DND-41 (cell line): ENCODE measurements around the gene SLC13A2.

Source experiments
- ATAC-seq: fragments of 200-7000 bp; cut with Tn5 transposase; 3 replicates; pipeline ENCODE4 v1.9.1; 2021; ENCODE audit warnings: low read depth; ENCODE audit not compliant: insufficient read depth
- DNase-seq: peaks from one replicate; pipeline ENCODE4 v3.0.0-alpha.2; 2020
- H2AFZ ChIP-seq: 2 replicates; pipeline ENCODE4 v1.6.0; 2012; ENCODE audit warnings: low read depth, low read length
- H3K27ac ChIP-seq: 2 replicates; pipeline ENCODE4 v1.5.1; 2012; ENCODE audit warnings: low read length, inconsistent platforms
- H3K27me3 ChIP-seq: fragments of 200-600 bp; sonication (generic); 2 replicates; pipeline ENCODE4 v1.6.0; 2012; ENCODE audit warnings: low read length, mild to moderate bottlenecking, inconsistent platforms; ENCODE audit not compliant: insufficient read depth, poor library complexity
- H3K36me3 ChIP-seq: 2 replicates; pipeline ENCODE4 v1.5.1; 2012; ENCODE audit warnings: low read length, inconsistent platforms; ENCODE audit not compliant: insufficient read depth
- H3K4me1 ChIP-seq: 2 replicates; pipeline ENCODE4 v1.5.1; 2012; ENCODE audit warnings: mild to moderate bottlenecking, low read length; ENCODE audit not compliant: insufficient read depth
- H3K4me2 ChIP-seq: 2 replicates; pipeline ENCODE4 v1.6.0; 2012; ENCODE audit warnings: mild to moderate bottlenecking, moderate library complexity, low read length, inconsistent platforms; ENCODE audit not compliant: insufficient read depth
- H3K4me3 ChIP-seq, 2 experiments: fragments of 200-600 bp in 1 of 2; shearing (Covaris generic) in 1 of 2; 2 replicates each; pipeline ENCODE4 v1.5.1; 2012 to 2016; ENCODE audit warnings: inconsistent platforms in 2 of 2, low read length in 2 of 2, mild to moderate bottlenecking in 2 of 2, low read depth in 1 of 2, moderate library complexity in 1 of 2
- H3K79me2 ChIP-seq: 2 replicates; pipeline ENCODE4 v1.6.0; 2012; ENCODE audit warnings: low read length, inconsistent platforms; ENCODE audit not compliant: insufficient read depth
- H3K9ac ChIP-seq: 2 replicates; pipeline ENCODE4 v1.6.0; 2012; ENCODE audit warnings: low read depth, mild to moderate bottlenecking, inconsistent platforms, low read length, moderate library complexity
- H3K9me3 ChIP-seq: 2 replicates; pipeline ENCODE4 v1.5.1; 2012; ENCODE audit warnings: low read length, moderate library complexity, mild to moderate bottlenecking, inconsistent platforms; ENCODE audit not compliant: insufficient read depth, severe bottlenecking
- H4K20me1 ChIP-seq: 2 replicates; pipeline ENCODE4 v1.6.0; 2012; ENCODE audit warnings: low read length; ENCODE audit not compliant: insufficient read depth
- EZH2 ChIP-seq: IDR thresholded peaks from 3 replicates; pipeline ENCODE4 v1.6.1; 2012; ENCODE audit warnings: borderline replicate concordance, low read depth, mild to moderate bottlenecking, moderate library complexity, low read length, inconsistent platforms; ENCODE audit not compliant: severe bottlenecking
- TF ChIP-seq, protein P1 (sequence below): IDR thresholded peaks from 2 replicates; pipeline ENCODE4 v1.5.1; 2012; ENCODE audit warnings: borderline replicate concordance, low read length, moderate library complexity, mild to moderate bottlenecking; ENCODE audit not compliant: poor library complexity, severe bottlenecking; ENCODE audit errors: extremely low read depth

The SLC13A2 gene

DNA sequence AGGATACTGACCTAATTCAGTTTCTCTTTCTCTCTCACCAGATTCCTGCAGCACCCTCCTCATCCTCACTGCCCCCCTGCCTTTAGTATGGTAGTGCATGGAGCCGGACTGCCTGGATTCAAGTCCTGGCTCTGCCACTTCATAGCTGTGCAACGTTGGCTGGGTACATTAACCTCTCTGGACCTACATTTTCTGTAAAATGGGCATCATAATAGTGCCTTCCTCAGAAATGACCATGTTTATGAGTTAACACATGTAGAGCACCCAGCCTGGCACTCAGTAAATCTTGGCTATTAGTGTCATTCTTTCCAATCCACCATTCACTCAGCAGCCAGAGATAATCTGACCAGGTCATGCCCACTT, 71.7 kb downstream of the SLC13A2 start:
- Histone ChIP-seq H3K27me3 (no peaks in the 10 kb centered on the region), H3K27ac (no peak overlapping the region), H3K79me2 (no peaks in the 10 kb centered on the region), H3K4me1 (peaks cover 11% of the 10 kb centered on the region; the same call in 1 of the 2 replicates), H3K9ac (no peak overlapping the region), H3K4me2 (no peak overlapping the region), H3K4me3 (no peak overlapping the region), H4K20me1 (0 out of 2 replicates have a peak, but pooled peaks cover 11% of the 10 kb centered on the region), H3K36me3 (0 out of 2 replicates have a peak, but pooled peaks cover 6% of the 10 kb centered on the region), H3K9me3 (no peaks in the 10 kb centered on the region), H2AFZ (no peak overlapping the region)
- TF ChIP-seq, protein P1, sequence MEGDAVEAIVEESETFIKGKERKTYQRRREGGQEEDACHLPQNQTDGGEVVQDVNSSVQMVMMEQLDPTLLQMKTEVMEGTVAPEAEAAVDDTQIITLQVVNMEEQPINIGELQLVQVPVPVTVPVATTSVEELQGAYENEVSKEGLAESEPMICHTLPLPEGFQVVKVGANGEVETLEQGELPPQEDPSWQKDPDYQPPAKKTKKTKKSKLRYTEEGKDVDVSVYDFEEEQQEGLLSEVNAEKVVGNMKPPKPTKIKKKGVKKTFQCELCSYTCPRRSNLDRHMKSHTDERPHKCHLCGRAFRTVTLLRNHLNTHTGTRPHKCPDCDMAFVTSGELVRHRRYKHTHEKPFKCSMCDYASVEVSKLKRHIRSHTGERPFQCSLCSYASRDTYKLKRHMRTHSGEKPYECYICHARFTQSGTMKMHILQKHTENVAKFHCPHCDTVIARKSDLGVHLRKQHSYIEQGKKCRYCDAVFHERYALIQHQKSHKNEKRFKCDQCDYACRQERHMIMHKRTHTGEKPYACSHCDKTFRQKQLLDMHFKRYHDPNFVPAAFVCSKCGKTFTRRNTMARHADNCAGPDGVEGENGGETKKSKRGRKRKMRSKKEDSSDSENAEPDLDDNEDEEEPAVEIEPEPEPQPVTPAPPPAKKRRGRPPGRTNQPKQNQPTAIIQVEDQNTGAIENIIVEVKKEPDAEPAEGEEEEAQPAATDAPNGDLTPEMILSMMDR = no peak
- no peak for TF ChIP-seq EZH2
- DNase-seq (no peak), ATAC-seq (no peak)

DNA sequence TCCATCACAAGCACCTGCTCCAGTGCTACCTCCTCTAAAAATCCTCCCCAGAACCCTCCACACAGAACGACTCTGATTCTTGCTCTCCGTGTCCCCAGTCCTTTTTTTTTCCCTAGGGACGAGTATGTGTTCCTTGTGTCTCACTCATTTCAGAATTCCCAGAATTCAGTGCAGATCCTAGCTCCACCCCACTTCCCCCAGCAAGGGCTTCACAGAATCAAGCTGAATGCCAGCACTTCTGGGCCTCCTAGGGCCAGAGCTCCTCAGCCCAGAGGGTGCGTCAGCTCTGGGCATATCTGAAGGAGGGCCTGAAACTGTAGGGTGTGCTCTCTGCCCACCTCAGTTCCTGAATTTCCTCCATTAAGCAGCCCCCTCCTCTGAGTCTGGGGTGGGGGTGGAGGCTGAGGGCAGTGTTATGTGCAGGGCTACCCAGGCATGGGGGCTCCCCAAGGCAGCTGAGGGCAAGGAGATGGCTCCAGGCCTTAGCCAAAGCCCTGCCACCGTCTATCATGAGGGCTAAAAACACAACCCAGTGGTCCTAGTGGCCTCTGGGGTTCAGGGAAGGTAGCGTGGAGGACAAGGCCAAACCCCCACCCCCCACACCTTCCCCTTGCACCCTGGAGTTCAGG, 72.5 kb downstream of the SLC13A2 start:
- Histone ChIP-seq H3K9me3 (no peaks in the 10 kb centered on the region), H3K79me2 (no peaks in the 10 kb centered on the region), H3K9ac (no peak overlapping the region), H4K20me1 (0 out of 2 replicates have a peak, but pooled peaks cover 11% of the 10 kb centered on the region), H3K4me3 (no peak overlapping the region), H3K27me3 (no peaks in the 10 kb centered on the region), H3K4me2 (no peak overlapping the region), H3K4me1 (peaks cover 18% of the 10 kb centered on the region), H2AFZ (no peak overlapping the region), H3K36me3 (0 out of 2 replicates have a peak, but pooled peaks cover 6% of the 10 kb centered on the region), H3K27ac (no peak overlapping the region)
- no peak for DNase-seq
- TF ChIP-seq EZH2 = no peak
- TF ChIP-seq, protein P1 = no peak
- ATAC-seq = no peak

DNA sequence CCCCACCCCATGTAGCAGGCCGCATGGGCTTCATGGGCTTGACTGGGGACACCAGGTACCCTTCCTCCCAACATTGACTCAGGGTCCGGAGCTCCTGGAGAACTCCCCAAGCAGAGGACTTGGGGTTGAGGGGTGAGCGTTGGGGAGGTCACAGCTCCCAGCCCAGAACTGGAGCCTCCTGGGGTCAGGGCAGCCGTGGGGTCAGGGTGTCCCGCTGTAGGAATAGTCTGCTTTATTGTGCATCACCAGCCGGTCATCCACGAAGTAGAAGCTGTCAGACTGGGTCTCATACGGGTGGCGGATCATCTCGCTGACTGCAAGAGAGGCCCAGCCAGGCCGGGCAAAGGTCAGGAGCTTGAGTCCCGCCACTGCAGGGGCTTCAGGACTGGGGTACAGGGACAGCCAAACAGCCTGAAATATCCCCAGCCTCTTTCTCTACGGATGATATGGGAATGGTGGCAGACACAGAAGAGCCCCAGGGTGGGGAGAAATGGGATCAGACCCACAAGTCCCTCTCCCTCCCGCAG, 73.7 kb downstream of the SLC13A2 start:
- no peak for TF ChIP-seq EZH2
- TF ChIP-seq, protein P1 = no peak
- H3K9ac ChIP-seq = no peak overlapping the region
- H3K79me2 ChIP-seq = no peaks in the 10 kb centered on the region
- H3K4me2 ChIP-seq = no peak overlapping the region
- no peak overlapping the region for H2AFZ ChIP-seq
- ATAC-seq (no peak), DNase-seq (no peak)
- H3K9me3 ChIP-seq = no peaks in the 10 kb centered on the region
- no peaks in the 10 kb centered on the region for H3K27me3 ChIP-seq
- peaks cover 29% of the 10 kb centered on the region for H3K4me1 ChIP-seq
- H4K20me1 ChIP-seq = 0 out of 2 replicates have a peak, but pooled peaks cover 11% of the 10 kb centered on the region
- no peak overlapping the region for H3K4me3 ChIP-seq
- H3K27ac ChIP-seq = no peak overlapping the region
- 0 out of 2 replicates have a peak, but pooled peaks cover 6% of the 10 kb centered on the region for H3K36me3 ChIP-seq
